ENCODE measurements around the gene INSYN1.

- no peak for TF ChIP-seq CTCF (IDR thresholded peaks at IDR 0.05)
- no peak for TF ChIP-seq POLR2A (IDR thresholded peaks at IDR 0.05)
Observed at GRCh38 chr15:73723191-73723590, 30.0 kb downstream of the INSYN1 start.
